Measurements from ENCODE around the gene LPP.
A peak's percentile ranks its signal among the peaks of the same experiment; 100 is the strongest.

The LPP gene

DNA sequence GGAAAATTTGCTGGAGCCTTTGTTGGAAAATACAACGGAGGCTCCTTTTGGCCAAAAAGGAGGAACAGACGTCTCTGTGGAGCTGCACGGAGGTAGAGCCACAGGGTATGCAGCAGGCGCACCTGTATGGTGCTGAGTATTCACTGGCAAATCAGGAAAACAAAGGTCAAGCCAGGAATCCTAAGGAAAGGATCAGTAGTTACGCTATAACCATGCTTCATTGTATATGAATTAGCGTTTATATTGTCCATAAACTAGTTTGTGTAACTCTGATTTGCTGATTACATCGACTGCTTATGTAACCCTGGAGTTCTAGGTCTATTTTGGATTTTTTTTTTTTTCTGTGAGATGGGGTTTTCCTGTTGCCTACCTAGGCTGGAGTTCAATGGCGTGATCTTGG is 45.4 kb downstream of the LPP start:
- no peak for DNase-seq

DNA sequence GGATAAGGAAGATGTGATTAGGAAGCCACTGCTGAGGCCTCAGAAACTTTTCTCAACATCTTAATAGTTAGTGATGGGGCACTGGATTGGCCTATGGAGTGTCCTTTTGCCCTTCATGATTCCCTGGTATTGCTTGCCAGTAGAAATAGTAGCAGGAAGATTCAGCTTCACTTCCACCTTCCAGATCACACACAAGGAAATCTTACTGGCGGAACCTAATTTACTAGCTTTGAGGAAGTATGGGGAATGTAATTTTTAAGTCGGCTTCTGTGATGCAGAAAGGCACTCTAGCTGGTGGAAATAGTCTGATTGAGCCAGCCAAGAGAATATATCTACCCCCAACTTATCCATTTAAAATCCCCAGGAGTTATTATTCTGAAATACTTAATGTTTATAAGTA is 46.5 kb downstream of the LPP start:
- no peak for DNase-seq

DNA sequence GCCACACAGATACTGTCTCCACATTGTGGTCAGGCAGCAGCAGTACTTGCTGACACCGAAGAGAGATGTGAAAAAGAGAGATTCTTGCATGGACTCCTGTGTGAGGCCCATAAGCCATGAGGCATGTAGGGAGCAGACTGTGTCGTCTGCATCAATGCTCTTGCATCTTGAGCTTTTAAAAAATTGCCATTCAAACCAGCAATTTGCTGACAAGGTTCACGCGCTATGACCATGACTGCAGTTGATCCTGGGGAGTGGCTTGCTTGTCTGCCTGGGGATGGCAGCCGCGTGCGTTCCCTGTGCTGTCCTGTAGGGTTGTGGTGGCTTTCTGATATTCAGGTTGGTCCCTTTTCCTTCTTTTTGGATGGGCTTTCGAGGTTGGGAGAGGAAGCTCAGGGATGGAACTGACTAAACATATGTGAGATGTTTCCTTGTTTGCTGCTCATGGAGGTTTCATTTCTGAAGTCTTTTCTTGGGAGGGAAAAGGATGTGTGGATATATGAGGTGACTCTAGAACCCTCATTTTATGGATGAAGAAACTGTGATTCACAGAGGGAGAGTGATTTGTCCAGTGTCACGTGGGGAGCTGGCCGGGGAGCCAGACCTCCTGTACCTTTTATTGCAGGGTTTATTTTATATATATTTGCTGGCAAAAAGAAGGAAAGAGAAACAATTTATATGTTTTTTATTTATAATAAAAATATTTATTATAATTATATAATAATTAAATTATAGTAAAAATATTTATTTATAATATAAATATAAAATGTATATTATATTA is 48.6 kb downstream of the LPP start:
- DNase-seq: peak; percentile 44

GRCh38 chr3:188204526-188204925 is 50.6 kb downstream of the LPP start:
- DNase-seq: no peak

- no peak for DNase-seq
These were observed 52.0 kb downstream of the LPP start for GRCh38 chr3:188205992-188206416.

DNA sequence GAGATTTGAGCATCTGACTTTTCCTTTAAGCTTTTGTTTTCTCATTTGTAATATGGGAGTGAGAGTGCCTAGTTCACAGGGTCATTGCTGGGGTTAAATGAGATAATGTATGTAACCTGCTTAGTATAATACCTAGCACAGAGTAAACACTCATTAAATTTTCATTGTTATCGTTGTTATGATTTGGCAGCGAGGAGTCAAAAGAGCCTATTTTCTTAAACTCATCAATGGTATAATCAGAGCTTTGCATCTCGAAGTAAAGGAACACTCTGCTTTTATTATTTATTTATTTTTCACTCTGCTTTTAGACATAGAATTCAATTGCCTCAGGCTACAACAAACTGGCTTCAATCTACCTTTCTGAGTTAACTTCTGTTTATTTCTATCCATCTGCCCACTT is 52.8 kb downstream of the LPP start:
- no peak for DNase-seq

- DNase-seq: no peak
These were observed 54.1 kb downstream of the LPP start for GRCh38 chr3:188207941-188208515.

GRCh38 chr3:188208516-188208981 is 54.6 kb downstream of the LPP start:
- peak; percentile 82 for DNase-seq

DNA sequence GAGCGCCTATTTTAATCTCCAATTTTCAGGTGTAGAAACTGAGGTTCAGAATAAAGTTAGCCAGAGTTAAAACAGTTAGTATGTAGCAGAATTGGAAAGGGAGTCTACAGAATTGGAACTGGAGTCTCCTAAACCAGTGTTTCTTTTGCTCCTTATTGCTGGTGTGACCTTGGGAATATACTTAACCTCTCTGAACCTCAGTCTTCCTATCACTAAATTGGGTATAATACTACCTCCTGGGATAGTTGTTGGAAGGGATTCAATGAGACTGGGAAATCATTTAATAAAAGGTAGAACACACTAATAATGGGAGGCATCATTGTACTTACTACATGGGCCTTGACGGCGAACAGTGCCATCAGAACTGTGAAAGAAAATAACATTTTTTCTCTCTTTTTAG is 55.1 kb downstream of the LPP start:
- DNase-seq: no peak

DNA sequence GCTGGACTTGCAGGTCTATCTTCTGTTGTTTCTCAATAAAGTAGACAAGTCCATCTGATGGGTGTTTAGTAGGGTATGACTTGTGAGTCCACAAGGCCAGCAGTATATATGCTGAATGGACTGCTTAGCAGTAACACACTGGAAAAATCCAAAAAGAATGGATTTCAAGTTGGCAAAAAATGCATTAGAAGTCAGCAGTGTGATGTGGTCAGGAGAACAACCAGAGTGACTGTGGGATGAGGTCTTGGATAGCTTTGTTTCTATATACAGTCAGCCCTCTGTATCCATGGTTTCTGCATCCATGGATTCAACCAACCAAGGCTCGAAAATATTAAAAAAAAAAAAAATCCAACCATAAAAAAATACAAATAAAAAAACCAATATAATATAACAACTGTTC is 55.8 kb downstream of the LPP start:
- DNase-seq: no peak

- no peak for DNase-seq
These were observed 57.5 kb downstream of the LPP start for GRCh38 chr3:188211476-188211875.

DNA sequence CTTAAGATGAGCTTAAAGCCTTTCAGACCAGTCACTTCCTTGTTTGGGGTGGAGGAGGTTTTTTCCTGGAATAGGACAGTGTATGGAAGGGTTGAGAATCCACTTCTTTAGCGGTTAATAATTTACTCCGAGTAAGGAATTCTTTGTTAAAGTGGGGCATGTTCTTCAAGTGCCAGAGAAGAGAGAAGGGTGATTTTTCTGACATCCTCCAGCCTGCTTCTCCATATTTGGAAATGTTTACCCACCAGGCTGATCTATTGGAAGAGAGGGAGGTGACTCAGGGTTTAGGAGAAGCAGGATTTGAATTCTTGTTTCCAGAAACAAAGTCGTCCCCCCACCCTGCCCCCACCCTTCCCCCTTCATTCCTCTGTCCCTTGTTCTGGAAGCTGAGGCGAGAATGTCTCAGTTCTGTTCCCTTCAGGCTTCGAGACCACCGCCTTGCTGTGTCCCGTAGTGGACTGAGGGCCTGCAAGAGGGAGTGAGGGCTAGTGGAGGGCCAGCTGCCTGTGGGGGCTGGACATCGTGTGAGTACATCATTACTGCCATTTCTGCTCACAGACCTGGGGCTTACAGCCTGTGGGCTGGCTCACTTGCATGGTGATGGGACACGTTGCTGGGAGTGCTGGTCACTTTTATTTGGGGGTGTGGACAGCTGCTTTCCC is 58.5 kb downstream of the LPP start:
- no peak for DNase-seq

- no peak for DNase-seq
These were observed 60.5 kb downstream of the LPP start for GRCh38 chr3:188214442-188214841.

- no peak for DNase-seq
These were observed 61.2 kb downstream of the LPP start for GRCh38 chr3:188215129-188215528.

- no peak for DNase-seq
These were observed 63.1 kb downstream of the LPP start for GRCh38 chr3:188217011-188217463.

DNA sequence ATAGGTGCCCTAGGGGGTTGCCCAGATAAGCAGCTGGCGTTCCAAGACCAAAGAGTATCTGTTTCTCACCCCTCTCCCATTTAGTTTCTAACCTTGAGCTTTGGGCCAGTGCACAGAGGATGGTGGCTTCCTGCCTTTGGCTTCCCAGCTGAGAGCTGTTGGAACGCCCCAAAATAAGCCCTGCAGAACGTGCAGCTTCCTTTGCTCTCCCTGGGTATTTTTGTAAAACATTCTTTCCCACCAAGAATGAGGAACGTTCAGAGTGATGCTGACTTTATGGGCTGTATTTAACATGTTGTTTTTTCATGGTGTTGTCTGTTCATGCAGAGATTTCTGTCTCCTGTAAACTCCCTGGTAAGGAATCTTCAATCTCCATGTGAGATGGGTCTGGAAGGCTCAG is 63.8 kb downstream of the LPP start:
- no peak for DNase-seq

- no peak for DNase-seq
These were observed 64.6 kb downstream of the LPP start for GRCh38 chr3:188218603-188219002.

- no peak for DNase-seq
These were observed 65.2 kb downstream of the LPP start for GRCh38 chr3:188219147-188219546.

GRCh38 chr3:188220097-188220788 is 66.3 kb downstream of the LPP start:
- DNase-seq: no peak

DNA sequence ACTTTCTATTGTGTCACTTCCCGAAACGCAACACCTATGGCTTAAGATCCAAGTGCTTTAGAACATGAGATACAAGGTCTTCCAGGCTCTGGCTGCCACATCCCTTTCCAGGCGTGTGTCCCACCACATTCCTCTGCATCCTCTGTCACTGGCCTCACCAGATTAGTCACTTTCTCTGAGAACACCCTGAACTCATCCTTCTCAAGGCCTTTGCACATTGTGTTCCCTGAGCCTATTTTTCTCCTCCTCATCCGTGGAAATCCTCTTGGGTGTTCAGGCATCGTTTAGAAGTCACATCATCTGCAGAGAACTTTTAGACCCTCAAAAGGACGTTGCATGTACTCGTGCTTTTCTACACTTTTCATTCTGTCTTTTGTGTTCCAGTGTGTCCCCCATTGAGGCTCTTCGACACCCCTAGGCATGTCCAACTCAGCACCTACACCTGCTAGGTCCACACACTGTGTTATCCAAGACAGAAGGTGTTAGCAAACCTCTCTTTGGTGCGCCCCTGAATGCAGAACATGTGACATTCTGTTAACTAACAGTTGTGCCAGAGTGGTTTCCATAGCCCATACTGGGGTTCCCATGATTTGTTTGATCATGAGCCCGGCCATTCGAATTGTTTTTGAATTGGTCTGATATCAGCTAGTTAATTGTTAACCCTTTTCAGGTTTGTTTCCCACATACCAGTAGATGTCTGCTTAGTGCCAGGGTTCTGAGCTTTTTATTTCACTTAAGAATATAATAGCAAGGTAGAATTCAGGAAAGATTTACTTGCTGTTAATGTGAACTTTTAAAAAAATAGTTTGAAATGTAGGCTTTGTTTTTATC is 67.2 kb downstream of the LPP start:
- no peak for DNase-seq

DNA sequence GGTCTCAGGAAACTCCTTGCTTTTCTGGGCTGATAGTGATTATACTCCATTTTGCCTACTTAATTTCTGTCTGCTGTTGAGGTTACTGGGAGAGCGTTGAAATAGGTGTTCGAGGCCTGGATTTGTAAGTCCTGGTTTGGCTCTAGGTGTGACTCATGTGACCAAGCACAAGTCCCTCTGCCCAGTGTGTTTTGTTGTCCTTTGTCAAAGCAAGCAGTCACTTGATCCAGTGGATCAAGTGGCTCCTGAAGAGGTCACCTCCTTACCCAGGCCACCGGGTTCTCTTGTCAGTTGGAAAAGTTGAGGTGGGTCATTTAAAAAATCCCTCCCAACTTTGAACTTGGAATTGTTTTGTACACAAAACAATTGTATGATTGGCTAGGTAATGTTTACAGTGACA is 70.0 kb downstream of the LPP start:
- no peak for DNase-seq

DNA sequence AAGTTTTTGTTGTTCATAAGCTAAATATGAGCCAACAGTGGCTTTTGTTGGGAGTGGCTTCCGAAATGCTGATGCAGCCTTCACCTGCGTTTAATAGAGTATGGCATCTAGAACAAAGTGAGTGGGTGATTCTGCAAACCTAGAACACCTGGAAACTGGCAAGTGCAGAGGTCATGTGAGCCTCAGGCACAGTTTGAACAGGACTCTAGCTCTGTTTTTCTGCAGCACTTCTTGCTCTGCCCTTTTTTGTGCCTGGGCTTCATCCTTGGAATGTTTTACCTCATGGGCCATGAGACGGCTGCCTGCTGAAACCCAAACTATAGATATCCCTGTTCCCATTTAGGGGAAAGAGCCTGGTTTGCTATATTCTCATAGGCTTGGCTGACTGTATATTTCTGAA is 73.5 kb downstream of the LPP start:
- DNase-seq: no peak

- DNase-seq: no peak
These were observed 75.2 kb downstream of the LPP start for GRCh38 chr3:188229177-188229576.
